Keratinocyte (primary cell): ENCODE measurements around the gene TRPM3.

ENCODE experiments used
- CTCF ChIP-seq, 3 experiments: IDR thresholded peaks in 1 of 3; conservative IDR thresholded peaks in 1 of 3; optimal IDR thresholded peaks in 1 of 3; 2 replicates in 2 of 3; 3 replicates in 1 of 3; pipeline versions ENCODE3 to v1.5.1; 2011; ENCODE audit warnings: low read length in 3 of 3, mild to moderate bottlenecking in 3 of 3, moderate library complexity in 2 of 3, control low read depth in 1 of 3, inconsistent platforms in 1 of 3; ENCODE audit not compliant: insufficient read depth in 2 of 3; ENCODE audit errors: extremely low read depth in 1 of 3
- EZH2 ChIP-seq: IDR thresholded peaks from one replicate; pipeline ENCODE4 v1.6.1; 2012; ENCODE audit warnings: inconsistent platforms, mild to moderate bottlenecking, low read length, moderate library complexity

GRCh38 chr9:70540016-70540415, 581.4 kb downstream of the TRPM3 start:
- no peak for TF ChIP-seq CTCF (optimal IDR thresholded peaks at IDR 0.05 in 1 of 3, IDR thresholded peaks at IDR 0.05 in 1 of 3, conservative IDR thresholded peaks at IDR 0.05 in 1 of 3; ENCODE audit: extremely low read depth in 1 of 3, insufficient read depth in 2 of 3, low read length in 3 of 3)
- TF ChIP-seq EZH2: no peak
